ENCODE measurements around the gene ZCWPW2. TPM values are rescaled to one million over a fixed set of nuclear protein-coding genes. Genes with fewer than 3 reads are reported as not detected.

ZCWPW2 gene
- total RNA-seq, 2 experiments from 2014 or later: 0.38 TPM; not detected in 1

DNA sequence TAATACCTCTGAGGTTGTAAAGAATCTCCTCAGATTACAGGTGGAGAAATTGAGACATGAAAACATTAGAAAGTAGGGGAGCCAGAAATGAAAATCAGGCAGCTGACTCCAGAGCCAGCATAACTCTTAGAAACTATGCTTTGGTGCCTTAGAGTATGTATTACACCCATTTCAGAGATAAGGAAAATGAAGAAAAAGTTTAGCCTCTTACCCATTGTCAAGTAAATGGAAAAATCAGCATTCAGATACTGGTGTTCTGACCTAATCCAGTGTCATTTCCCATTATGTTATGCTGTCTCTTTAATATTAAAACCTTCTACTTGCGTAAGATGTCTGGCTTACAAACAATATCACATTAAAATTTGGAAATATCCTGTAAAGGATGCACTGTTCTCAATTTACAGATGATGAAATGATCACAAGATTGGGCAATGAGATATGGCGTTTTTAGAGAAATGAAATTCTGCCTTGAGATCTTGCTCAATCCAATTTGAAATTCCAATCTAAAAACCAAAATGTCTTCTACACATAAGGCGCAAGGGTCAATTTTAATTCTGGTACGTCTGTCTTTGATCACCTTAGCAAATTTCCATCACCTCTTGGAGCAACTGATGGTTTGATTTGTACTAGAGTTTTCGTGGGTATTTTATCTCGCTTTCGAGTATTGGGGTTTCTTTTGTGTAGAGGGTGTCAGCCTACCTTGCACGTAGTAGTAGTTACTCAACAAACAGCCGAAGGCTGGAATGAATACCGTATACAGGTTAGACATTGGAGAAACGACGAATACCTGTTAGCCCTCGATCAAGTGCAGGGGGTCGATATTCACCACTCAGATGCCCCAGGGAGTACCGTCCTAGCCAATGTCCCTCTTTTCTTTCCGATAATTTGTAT, 902 bp upstream of the ZCWPW2 start:
- CTCF ChIA-PET: interaction anchor here (0.7 kb wide), 1 partner anchor 19 kb away, joined by 3 read pairs; no protein-coding TSS in a partner anchor

DNA sequence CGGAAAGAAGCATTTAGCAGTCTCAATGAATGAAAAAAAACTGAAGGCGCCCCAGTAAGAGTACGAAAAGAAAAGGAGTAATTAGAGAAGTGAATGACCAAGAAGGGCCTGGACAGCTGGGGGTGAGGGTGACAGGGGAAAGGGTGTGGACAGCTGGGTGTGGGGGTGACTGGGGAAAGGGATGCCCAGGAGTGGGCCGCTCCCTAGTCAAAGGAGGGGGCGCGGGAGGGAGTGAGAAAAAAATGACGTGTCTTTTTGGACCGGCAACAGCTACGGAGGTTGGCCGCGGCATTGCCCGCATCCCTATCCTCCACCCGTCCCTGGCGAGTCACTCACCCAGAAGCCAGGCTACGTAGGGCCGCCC, 274 bp upstream of the ZCWPW2 start:
- ChIA-PET POLR2A (interaction anchor here (1.0 to 1.4 kb wide), 3 partner anchors 21 to 636 kb away, joined by 3 to 9 read pairs (median 4); no protein-coding TSS in a partner anchor), CTCF (interaction anchor here (0.7 to 1.4 kb wide), 3 partner anchors 11 to 20 kb away, joined by 3 to 4 read pairs (median 3); no protein-coding TSS in a partner anchor)

More for the DNA sequence above, 902 bp upstream of the ZCWPW2 start:
- POLR2A ChIA-PET: no interaction called here

DNA sequence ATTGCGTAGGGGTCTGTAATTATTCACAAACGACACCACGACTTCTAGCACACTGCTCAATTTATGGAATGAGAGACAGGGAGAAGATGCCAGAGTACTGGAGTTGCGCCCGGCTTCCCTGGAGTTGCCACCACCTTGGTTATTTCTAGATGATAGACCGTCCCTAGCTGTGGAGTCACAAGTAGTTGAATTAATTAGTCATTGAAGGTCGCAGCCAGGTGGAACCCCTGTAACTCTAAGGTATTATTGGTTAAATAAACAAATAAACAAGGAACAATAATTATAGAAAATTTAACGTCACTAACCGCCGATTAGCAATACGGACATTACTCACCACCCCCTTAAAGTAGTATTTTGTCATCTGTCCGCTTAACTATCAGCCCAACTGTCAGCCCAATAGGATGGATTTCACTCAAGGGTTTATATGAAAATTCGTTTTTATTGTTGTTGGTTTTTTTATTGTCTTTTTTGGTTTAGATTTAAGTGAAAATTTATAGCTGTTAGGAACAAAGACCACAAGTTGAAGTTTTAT, 1.0 kb downstream of the ZCWPW2 start:
- ChIA-PET POLR2A (interaction anchor here (0.7 to 1.4 kb wide), 5 partner anchors 22 to 638 kb away, joined by 3 to 9 read pairs (median 4); no protein-coding TSS in a partner anchor), CTCF (interaction anchor here (1.0 to 1.6 kb wide), 3 partner anchors 22 to 980 kb away, joined by 3 to 6 read pairs (median 4); partner anchors contain the start of gene NEK10)

DNA sequence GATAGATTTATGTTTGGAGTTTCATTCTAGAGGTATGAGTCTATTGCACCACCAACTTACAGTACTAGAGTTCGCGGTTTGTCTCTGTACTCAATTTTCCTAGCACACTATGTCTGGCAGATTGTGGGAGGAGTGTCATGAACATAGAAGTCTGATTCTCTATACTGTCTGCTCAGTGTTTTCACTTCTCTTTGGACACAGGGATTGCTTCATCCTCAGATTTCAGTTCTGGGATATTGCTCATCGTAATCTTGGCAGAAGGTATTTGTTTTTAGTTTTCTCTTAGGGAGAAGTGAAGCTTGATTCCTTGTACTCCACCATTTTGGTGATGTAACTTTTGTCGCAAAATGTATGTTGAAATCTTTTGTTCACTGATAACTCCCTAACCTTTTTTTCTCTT, 27.9 kb downstream of the ZCWPW2 start:
- ChIA-PET POLR2A (no interaction called here), CTCF (no interaction called here)

DNA sequence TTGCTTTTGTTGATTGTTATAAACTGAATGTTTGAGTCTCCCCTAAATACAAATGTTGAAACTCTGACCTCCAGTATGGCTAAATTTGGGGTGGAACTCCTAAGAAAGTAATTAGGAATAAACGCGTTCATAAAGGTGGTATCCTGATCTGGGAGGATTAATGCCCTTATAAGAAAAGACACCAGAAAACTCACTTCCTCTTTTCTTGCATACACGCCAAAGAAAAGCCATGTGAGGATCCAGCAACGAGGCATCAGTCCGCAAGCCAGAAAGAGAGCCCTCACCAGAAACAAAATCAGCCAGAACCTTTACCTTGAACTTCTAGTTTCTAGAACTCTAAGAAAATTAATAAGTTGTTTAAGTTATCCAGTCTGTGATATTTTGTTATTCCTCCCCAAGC, 37.5 kb downstream of the ZCWPW2 start:
- POLR2A ChIA-PET: no interaction called here
- CTCF ChIA-PET: no interaction called here

DNA sequence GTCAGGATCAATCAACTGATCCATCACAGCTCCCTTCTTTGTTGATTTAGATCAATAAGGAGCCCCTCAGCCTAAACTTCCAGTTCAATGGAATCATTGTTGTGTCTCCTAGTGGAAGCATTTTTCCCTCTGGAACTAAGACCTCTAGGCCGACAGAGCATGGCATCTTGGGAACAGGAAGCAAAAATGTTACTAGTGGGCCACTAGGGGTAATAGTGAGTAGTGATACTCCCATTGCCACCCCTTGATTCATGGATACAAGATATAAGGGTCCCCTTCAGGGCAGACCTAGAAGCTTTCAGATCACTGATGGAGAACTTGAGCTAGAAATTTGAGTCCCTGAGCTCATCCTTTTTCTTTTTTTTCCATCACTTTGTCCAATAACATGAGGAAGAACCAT, 40.5 kb downstream of the ZCWPW2 start:
- CTCF ChIA-PET: no interaction called here
- POLR2A ChIA-PET: no interaction called here

DNA sequence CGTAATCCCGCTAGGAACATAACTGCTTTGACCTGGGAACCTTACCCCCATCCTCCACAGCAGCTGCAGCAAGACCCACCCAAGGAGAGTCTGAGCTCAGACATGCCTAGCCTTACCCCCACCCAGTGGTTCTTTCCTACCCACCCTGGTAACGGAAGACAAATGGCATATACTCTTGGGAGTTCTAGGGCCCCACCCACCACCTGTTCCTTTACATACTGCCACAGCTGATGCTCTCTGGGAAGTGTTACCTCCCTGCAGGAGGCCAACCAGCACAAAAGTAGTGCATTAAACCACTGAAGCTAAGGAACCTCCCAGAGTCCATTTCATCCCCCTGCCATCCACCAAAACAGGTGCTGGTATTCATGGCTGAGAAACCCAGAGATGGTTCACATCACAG, 50.7 kb downstream of the ZCWPW2 start:
- ChIA-PET CTCF (no interaction called here), POLR2A (no interaction called here)

DNA sequence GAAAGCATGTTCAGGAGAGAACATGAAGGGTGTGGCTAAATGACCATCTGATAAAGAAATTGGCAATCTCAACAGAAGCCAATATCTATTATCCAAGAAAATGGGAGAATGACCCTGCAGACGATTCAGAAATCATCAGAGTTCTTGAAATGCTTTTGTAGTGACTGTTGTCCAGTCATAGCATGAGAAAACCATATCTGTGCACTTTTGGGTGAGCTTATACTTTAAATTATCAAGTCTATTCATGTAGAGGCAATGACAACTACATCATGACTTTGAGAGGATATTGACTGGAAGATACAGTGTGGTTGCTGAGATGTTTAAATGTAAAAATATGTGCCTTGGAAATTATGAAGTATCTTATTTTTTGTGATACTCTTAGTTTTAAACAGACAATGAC, 57.7 kb downstream of the ZCWPW2 start:
- POLR2A ChIA-PET: no interaction called here
- CTCF ChIA-PET: no interaction called here

DNA sequence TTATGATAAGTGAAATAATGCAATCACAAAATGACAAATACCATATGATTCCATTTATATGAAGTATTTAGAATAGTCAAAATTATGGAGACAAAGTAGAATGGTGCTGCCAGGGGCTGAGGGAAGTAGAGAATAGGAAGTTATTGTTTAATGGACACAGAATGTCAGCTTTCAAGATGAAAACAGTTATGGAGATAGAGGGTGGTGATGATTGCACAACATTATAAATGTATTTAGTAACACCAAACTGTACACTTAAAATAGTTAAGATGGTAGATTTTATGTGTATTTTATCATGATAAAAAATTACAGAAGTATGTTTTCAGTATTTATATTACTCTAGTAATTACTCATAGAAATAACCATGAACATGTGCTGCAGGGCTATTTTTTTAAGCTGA, 100.9 kb downstream of the ZCWPW2 start:
- CTCF ChIA-PET: no interaction called here
- POLR2A ChIA-PET: no interaction called here

DNA sequence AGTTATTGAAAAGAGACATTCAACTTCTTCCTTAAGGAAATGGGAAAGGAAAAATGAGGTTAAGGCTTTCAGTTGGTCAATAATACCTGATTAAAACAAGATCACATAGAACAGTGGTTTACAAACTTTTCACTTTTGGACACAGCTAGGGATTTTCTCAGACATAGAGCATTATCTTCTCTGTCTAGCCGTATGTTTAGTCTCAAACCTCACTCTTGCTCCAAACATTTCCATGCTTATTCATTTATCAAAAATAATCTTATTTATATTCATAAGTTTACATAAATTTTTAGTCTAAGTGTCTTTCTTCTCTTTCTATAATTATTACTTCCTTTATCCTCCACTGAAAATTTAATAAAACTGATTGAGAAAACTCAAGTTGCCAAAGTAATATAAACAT, 114.3 kb downstream of the ZCWPW2 start:
- CTCF ChIA-PET: no interaction called here
- POLR2A ChIA-PET: no interaction called here

DNA sequence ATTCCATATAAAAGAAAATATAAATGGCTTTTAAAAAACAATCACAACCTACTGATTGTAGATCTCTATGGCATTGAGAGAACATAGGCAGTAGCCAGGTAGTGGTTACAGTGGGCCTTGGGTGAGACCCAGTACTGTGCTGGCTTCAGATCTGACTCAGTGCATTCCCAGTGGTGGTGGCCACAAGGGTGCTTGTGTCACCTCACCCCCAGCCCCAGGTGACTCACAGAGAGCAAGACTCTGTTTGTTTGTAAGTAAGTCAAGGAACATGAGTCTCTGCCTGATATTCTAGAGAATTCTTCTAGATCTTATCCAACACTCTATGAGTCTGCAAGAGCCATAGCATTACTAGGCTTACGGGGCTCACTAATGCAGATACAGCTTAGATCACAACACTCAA, 118.9 kb downstream of the ZCWPW2 start:
- ChIA-PET POLR2A (no interaction called here), CTCF (no interaction called here)

DNA sequence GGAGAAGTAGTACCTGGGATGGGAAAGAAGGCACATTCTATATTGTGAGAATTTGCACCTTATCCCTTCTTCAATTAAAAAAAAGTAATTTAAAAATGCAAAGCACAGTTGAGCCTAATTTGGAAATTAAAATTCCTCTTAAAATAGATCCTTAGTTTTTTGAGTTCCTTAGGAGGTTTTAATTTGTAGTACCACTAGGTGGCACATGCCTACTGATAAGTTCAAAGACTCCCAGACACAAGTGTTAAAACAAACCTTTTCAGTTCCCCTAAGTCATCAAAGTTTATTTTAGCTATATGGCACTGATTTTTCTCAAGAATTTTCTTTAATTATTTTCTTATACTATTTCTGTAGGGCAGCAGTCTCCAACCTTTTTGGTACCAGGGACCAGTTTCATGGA, 127.7 kb downstream of the ZCWPW2 start:
- ChIA-PET POLR2A (no interaction called here), CTCF (interaction anchor here (1.5 kb wide), 1 partner anchor 142 kb away, joined by 3 read pairs; no protein-coding TSS in a partner anchor)

DNA sequence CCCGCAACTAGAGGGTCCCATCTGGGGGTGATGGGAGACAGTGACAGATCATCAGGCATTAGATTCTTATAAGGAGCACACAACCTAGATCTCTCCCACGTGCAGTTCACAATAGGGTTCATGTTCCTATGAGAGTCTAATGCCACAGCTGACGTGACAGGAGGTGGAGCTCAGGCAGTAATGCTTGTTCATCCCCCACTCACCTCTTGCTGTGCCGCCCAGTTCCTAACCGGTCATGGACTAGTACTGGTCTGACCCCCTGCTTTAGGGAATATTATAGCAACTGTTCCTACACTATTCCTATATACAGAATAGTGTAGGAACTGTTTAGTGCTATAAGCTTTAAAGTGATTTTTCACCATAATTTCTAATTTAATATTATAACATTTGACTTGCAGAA, 128.2 kb downstream of the ZCWPW2 start:
- ChIA-PET CTCF (interaction anchor here (1.5 kb wide), 1 partner anchor 141 kb away, joined by 3 read pairs; no protein-coding TSS in a partner anchor), POLR2A (no interaction called here)

DNA sequence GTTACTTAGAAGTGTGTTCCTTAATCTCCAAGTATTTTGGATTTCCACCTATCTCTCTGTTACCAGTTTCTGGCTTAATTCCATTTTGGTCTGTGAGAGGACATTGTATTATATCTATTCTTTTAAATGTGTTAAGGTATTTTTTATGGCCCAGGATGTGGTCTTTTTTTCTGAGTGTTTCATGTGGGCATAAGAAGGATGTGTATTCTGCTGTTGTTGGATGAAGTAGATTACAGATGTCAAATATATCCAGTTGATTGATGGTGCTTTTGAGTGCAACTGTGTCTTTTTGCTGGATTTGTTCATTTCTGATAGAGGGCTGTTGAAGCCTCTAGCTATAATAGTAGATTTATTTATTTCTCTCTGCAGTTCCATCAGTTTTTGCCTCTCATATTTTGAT, 136.6 kb downstream of the ZCWPW2 start:
- POLR2A ChIA-PET: no interaction called here
- CTCF ChIA-PET: no interaction called here

DNA sequence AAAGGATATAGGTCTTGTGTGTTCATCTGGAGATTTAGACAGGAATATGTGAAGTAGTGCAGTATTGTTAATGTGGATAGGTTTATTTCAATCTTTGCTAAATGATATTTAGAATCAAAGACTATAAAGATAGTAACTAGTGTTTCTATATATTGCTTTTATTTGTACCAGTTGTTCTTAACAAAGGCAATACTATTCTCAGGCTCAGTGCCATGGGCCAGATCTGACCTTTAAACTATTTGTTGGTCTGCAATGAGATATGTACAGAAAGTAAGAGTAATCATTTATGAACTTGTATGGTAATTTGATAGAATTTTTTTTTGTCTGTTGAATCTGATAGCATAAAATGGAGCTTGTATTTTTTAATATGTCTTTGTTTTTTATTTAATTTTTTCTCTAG, 146.8 kb downstream of the ZCWPW2 start:
- POLR2A ChIA-PET: no interaction called here

DNA sequence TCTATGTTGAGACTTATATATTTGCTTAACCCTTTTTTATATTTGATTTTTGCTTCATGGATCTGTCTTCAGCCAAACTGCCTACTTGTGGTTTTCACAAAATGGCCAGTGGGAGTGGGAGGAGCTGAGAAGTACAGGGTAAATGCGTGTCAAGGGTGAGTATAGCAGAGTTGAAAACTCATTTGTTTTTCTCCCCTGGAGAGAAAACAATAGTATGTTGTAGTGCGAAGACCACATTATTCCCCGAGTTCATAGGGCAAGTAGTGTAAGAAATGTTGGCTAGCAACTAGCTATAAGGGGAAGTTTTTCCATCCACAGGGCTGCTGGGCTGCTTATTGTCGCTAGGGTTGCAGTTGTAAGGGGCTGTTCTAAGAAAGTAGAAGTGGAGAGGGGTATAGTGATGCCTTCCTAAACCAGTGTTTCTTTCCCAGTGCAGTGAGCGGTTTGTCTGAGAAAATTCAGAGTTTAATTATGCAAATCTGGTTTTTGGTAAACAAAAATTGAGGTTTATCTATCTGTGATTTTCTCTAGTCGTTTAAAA, 153.9 kb downstream of the ZCWPW2 start:
- CTCF ChIA-PET: no interaction called here
- POLR2A ChIA-PET: no interaction called here

More for the DNA sequence above, 146.8 kb downstream of the ZCWPW2 start:
- CTCF ChIA-PET: no interaction called here

DNA sequence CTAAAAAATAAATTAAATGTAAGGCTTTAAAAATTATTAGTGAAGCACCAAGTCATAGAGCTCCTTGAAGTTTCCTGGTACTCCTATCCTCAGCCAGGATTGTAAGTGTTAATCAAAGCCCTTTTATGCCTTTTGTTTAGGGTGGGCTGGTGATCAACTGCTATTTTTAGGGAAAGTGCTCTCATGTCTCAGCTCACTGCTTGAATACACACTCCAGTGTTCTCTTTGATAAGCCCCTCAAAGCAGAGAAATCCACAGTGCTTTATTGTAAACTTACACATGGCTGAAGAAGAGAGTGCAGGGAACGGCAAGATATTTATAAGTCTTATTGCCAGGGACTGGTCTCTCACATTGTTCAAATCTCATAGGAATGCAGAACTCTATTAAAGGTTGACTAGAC, 156.5 kb downstream of the ZCWPW2 start:
- POLR2A ChIA-PET: no interaction called here
- CTCF ChIA-PET: no interaction called here

DNA sequence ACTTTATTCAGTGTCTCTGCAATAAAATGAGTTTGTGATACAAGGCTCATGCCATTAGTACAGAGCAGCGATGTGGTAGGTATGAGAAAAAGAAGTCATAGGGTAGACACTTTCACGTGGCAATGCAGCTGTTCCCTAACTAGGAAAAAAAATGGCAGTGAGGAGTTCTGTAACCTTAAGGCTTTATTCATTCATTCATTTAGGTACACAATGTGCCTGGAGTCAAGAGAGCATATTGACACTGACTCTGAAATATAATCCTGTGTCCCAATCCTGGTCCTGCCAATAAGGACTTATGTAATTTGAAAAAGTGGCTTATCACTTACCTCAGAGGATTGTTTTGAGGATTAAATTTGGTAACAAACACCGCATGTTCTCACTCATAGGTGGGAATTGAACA, 173.1 kb downstream of the ZCWPW2 start:
- ChIA-PET CTCF (no interaction called here), POLR2A (no interaction called here)

DNA sequence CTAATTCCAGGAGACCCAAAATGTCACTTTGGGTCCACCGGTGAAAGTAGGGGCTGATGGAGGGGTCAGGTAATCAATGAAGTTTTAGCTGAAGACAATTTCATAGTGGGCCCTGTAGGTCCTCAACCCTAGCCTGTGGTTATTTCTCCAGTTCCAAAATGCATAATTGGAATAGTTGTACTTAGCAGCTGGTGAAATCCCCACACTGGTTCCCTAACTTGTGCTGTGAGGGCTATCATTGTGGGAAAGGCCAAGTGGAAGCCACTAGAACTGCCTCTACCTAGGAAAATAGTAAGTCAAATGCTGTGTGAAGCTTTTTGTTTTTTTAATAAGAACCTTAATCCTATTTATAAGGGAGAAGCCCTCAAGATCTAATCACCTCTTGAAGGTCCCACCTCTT, 193.8 kb downstream of the ZCWPW2 start:
- POLR2A ChIA-PET: no interaction called here
- CTCF ChIA-PET: no interaction called here

DNA sequence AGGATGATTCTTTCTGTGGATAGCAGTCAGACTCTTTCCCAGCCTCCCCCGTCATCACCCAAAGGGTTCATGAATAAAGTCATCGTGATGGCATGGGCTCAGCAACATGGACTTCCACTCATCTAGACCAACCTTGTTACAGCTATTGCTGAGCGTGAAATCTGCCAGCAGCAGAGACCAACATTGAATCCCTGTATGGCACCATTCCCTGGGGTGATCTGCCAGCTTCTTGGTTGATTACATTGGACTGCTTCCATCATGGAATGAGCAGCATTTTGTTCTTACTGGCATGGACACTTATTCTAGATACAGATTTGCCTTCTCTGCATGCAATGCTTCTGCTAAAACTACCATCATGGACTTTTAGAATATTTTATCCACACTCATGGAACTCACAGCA, 195.7 kb downstream of the ZCWPW2 start:
- CTCF ChIA-PET: no interaction called here
- POLR2A ChIA-PET: no interaction called here

DNA sequence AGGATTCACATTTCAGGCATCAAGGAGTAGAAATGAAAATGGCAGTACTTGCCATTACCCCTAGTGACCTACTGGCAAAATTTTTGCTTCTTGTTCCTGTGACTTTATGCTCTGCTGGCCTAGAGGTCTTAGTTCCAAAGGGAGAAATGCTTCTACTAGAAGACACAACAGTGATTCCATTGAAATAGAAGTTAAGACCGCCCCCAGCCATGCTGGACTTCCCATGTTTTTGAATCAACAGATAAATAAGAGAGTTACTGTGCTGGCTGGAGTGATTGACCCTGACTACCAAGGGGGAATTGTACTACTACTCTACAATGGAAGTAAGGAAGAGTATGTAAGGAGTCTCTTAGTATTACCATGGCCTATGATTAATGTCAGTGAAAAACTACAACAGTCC, 196.3 kb downstream of the ZCWPW2 start:
- ChIA-PET POLR2A (no interaction called here), CTCF (no interaction called here)

All from activated CD8-positive, alpha-beta memory T cell treated with anti-CD3 and anti-CD28 coated beads for 36 hours (primary cell).